GM12878 (cell line): ENCODE measurements around the gene DCAF6. TPM values are rescaled to one million over a fixed set of nuclear protein-coding genes. Genes with fewer than 3 reads are reported as not detected.

ENCODE experiments used
- CHD2 ChIP-seq: IDR thresholded peaks from 2 replicates; pipeline ENCODE4 v1.6.1; 2011; ENCODE audit warnings: low read depth, low read length, improper control_type of control experiment, borderline replicate concordance
- FOXK2 ChIP-seq: fragments of 450-650 bp; IDR thresholded peaks from 2 replicates; pipeline ENCODE4 v1.6.1; 2017; ENCODE audit warnings: mild to moderate bottlenecking, moderate library complexity
- GABPA ChIP-seq: IDR thresholded peaks from 2 replicates; pipeline ENCODE4 v1.6.1; 2014; ENCODE audit warnings: antibody characterized with exemption, low read depth, mild to moderate bottlenecking, inconsistent platforms
- HDAC6 ChIP-seq: fragments of 200-600 bp; sonication (generic); IDR thresholded peaks from one replicate; pipeline ENCODE4 v1.8.0; 2017; ENCODE audit warnings: antibody characterized with exemption; ENCODE audit not compliant: unreplicated experiment
- IKZF2 ChIP-seq, 2 experiments: fragments of 450-650 bp; IDR thresholded peaks; 2 replicates each; pipeline ENCODE4 v1.6.1; 2017; ENCODE audit warnings: mild to moderate bottlenecking in 2 of 2, moderate library complexity in 2 of 2
- PAX5 ChIP-seq: IDR thresholded peaks from 2 replicates; pipeline ENCODE4 v1.6.1; 2011; ENCODE audit warnings: low read depth, low read length, borderline replicate concordance
- POLR2A ChIP-seq: IDR thresholded peaks from 2 replicates; pipeline ENCODE4 v1.6.1; 2011; ENCODE audit warnings: low read depth, mild to moderate bottlenecking, low read length
- SIX5 ChIP-seq: IDR thresholded peaks from 2 replicates; pipeline ENCODE4 v1.6.1; 2011; ENCODE audit warnings: mild to moderate bottlenecking, low read depth, low read length, moderate library complexity; ENCODE audit not compliant: severe bottlenecking
- SMC3 ChIP-seq: IDR thresholded peaks from 2 replicates; pipeline ENCODE4 v1.6.1; 2011; ENCODE audit warnings: low read length, improper control_type of control experiment, borderline replicate concordance
- SREBF2 ChIP-seq: IDR thresholded peaks from 2 replicates; pipeline ENCODE4 v1.6.1; 2012; ENCODE audit warnings: mild to moderate bottlenecking, low read length
- SUZ12 ChIP-seq: fragments of 200-600 bp; sonication (generic); IDR thresholded peaks from one replicate; pipeline ENCODE4 v1.6.1; 2018; ENCODE audit warnings: antibody characterized with exemption, mild to moderate bottlenecking; ENCODE audit not compliant: unreplicated experiment
- ZSCAN29 ChIP-seq: fragments of 450-650 bp; IDR thresholded peaks from 2 replicates; pipeline ENCODE4 v1.6.1; 2017; ENCODE audit warnings: mild to moderate bottlenecking, moderate library complexity
- polyA plus RNA-seq, 11 experiments: library from polyadenylated mRNA; depleted of rRNA in 4 of 11; unstranded in 6 of 11; stranded (reverse) in 5 of 11; fragments of >200 nt; fragmentation: Nextera tagmentation in 4 of 11; fragmentation: Illumina TruSeq in 1 of 11; extraction: Ambion mirVana in 4 of 11; extraction: Trizol in 1 of 11; gene quantifications; 1 replicate in 1 of 11; 2 replicates in 10 of 11; pipeline versions ENCODE4 v1.2.1 to v1.2.3, GENCODE V29; 2011 to 2016; ENCODE audit warnings: inconsistent platforms in 2 of 11, missing spikeins in 2 of 11, low read depth in 1 of 11
- total RNA-seq, 4 experiments: library from RNA; depleted of rRNA in 3 of 4; stranded (reverse); fragments of >200 nt in 3 of 4; fragmentation: Illumina TruSeq in 1 of 4; extraction: Trizol in 1 of 4; gene quantifications; 2 replicates each; pipeline versions ENCODE4 v1.2.1 to v1.2.3, GENCODE V29; 2013 to 2021
- TF ChIP-seq, protein P1 (sequence below): fragments of 150-350 bp; IDR thresholded peaks from 2 replicates; pipeline ENCODE4 v1.6.1; 2014; ENCODE audit warnings: mild to moderate bottlenecking, low read depth, low read length
- TF ChIP-seq, protein P2 (sequence below): fragments of 150-350 bp; IDR thresholded peaks from 2 replicates; pipeline ENCODE4 v1.6.1; 2016; ENCODE audit warnings: low read depth, low read length
- TF ChIP-seq, protein P3 (sequence below): IDR thresholded peaks from 2 replicates; pipeline ENCODE4 v1.6.1; 2011; ENCODE audit warnings: low read depth, low read length, improper control_type of control experiment, borderline replicate concordance
- TF ChIP-seq, protein P4 (sequence below): fragments of 450-650 bp; IDR thresholded peaks from 2 replicates; pipeline ENCODE4 v1.6.1; 2017; ENCODE audit warnings: mild to moderate bottlenecking, moderate library complexity
- TF ChIP-seq, protein P5 (sequence below): fragments of 450-650 bp; IDR thresholded peaks from 2 replicates; pipeline ENCODE4 v1.6.1; 2018; ENCODE audit warnings: mild to moderate bottlenecking, low read depth, moderate library complexity; ENCODE audit not compliant: partially characterized antibody

The DCAF6 gene
- total and polyA plus RNA-seq, 10 of the 15 experiments (the other 5 are each of a cell fraction or from before 2014, with no cell fraction given), result 11.4 to 62.7 (median 33.0) TPM

DNA sequence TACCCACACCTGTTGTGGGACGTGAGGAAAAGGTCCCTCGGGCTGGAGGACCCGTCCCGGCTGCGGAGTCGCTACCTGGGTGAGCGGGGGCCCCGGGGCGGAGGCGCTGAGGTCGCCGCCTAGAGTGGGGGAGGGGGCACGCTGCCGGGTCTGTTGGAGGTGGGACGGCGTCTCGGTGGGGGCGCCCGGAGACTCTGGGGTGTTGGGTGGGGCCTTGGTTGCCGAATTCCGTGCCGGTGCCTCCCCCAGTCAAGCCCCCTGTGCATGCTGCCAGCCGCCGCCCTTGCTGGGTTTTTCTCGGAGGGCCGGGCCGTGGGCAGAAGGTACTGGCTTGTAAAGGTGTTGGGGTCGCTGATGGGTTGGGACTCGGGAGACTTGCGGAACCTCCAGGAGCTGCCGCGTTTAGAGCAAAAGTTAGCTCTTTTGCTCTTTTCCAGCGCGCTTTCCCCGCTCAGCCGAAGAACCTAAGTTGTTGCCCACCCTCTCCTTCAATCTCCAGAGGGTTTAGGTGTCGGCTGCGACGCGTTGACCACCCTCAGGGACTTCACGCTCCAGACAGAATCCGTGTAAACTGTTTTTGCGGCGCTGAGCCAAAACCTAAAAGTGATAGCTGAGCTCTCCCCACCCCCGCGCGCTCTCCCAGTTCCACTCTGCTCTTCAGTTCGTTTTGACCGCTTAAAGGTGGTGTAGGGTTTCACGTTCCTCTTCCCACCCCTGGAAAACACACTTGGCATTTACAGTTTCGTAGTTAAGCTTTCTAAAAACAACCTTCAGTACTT lies 636 bp downstream of the DCAF6 start, which contains the start of gene MPC2 (continued):
- TF ChIP-seq, protein P1, sequence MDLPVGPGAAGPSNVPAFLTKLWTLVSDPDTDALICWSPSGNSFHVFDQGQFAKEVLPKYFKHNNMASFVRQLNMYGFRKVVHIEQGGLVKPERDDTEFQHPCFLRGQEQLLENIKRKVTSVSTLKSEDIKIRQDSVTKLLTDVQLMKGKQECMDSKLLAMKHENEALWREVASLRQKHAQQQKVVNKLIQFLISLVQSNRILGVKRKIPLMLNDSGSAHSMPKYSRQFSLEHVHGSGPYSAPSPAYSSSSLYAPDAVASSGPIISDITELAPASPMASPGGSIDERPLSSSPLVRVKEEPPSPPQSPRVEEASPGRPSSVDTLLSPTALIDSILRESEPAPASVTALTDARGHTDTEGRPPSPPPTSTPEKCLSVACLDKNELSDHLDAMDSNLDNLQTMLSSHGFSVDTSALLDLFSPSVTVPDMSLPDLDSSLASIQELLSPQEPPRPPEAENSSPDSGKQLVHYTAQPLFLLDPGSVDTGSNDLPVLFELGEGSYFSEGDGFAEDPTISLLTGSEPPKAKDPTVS, result no peak
- TF ChIP-seq ZSCAN29 (no peak), HDAC6 (no peak), GABPA (no peak), CHD2 (no peak; the same call in 1 of the 2 replicates), IKZF2 (IDR thresholded peaks at IDR 0.05) (peak; percentile 70 to 80), SREBF2 (no peak), SMC3 (no peak), PAX5 (no peak), POLR2A (peak; percentile 15; the same call in 1 of the 2 replicates), FOXK2 (no peak), SIX5 (no peak), SUZ12 (no peak)
- TF ChIP-seq, protein P2, sequence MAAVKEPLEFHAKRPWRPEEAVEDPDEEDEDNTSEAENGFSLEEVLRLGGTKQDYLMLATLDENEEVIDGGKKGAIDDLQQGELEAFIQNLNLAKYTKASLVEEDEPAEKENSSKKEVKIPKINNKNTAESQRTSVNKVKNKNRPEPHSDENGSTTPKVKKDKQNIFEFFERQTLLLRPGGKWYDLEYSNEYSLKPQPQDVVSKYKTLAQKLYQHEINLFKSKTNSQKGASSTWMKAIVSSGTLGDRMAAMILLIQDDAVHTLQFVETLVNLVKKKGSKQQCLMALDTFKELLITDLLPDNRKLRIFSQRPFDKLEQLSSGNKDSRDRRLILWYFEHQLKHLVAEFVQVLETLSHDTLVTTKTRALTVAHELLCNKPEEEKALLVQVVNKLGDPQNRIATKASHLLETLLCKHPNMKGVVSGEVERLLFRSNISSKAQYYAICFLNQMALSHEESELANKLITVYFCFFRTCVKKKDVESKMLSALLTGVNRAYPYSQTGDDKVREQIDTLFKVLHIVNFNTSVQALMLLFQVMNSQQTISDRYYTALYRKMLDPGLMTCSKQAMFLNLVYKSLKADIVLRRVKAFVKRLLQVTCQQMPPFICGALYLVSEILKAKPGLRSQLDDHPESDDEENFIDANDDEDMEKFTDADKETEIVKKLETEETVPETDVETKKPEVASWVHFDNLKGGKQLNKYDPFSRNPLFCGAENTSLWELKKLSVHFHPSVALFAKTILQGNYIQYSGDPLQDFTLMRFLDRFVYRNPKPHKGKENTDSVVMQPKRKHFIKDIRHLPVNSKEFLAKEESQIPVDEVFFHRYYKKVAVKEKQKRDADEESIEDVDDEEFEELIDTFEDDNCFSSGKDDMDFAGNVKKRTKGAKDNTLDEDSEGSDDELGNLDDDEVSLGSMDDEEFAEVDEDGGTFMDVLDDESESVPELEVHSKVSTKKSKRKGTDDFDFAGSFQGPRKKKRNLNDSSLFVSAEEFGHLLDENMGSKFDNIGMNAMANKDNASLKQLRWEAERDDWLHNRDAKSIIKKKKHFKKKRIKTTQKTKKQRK, result no peak
- TF ChIP-seq, protein P3, sequence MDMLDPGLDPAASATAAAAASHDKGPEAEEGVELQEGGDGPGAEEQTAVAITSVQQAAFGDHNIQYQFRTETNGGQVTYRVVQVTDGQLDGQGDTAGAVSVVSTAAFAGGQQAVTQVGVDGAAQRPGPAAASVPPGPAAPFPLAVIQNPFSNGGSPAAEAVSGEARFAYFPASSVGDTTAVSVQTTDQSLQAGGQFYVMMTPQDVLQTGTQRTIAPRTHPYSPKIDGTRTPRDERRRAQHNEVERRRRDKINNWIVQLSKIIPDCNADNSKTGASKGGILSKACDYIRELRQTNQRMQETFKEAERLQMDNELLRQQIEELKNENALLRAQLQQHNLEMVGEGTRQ, result no peak
- TF ChIP-seq, protein P4, sequence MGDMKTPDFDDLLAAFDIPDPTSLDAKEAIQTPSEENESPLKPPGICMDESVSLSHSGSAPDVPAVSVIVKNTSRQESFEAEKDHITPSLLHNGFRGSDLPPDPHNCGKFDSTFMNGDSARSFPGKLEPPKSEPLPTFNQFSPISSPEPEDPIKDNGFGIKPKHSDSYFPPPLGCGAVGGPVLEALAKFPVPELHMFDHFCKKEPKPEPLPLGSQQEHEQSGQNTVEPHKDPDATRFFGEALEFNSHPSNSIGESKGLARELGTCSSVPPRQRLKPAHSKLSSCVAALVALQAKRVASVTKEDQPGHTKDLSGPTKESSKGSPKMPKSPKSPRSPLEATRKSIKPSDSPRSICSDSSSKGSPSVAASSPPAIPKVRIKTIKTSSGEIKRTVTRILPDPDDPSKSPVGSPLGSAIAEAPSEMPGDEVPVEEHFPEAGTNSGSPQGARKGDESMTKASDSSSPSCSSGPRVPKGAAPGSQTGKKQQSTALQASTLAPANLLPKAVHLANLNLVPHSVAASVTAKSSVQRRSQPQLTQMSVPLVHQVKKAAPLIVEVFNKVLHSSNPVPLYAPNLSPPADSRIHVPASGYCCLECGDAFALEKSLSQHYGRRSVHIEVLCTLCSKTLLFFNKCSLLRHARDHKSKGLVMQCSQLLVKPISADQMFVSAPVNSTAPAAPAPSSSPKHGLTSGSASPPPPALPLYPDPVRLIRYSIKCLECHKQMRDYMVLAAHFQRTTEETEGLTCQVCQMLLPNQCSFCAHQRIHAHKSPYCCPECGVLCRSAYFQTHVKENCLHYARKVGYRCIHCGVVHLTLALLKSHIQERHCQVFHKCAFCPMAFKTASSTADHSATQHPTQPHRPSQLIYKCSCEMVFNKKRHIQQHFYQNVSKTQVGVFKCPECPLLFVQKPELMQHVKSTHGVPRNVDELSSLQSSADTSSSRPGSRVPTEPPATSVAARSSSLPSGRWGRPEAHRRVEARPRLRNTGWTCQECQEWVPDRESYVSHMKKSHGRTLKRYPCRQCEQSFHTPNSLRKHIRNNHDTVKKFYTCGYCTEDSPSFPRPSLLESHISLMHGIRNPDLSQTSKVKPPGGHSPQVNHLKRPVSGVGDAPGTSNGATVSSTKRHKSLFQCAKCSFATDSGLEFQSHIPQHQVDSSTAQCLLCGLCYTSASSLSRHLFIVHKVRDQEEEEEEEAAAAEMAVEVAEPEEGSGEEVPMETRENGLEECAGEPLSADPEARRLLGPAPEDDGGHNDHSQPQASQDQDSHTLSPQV, result no peak
- TF ChIP-seq, protein P5, sequence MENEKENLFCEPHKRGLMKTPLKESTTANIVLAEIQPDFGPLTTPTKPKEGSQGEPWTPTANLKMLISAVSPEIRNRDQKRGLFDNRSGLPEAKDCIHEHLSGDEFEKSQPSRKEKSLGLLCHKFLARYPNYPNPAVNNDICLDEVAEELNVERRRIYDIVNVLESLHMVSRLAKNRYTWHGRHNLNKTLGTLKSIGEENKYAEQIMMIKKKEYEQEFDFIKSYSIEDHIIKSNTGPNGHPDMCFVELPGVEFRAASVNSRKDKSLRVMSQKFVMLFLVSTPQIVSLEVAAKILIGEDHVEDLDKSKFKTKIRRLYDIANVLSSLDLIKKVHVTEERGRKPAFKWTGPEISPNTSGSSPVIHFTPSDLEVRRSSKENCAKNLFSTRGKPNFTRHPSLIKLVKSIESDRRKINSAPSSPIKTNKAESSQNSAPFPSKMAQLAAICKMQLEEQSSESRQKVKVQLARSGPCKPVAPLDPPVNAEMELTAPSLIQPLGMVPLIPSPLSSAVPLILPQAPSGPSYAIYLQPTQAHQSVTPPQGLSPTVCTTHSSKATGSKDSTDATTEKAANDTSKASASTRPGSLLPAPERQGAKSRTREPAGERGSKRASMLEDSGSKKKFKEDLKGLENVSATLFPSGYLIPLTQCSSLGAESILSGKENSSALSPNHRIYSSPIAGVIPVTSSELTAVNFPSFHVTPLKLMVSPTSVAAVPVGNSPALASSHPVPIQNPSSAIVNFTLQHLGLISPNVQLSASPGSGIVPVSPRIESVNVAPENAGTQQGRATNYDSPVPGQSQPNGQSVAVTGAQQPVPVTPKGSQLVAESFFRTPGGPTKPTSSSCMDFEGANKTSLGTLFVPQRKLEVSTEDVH, result no peak
